Measurements from ENCODE around the gene ACTL7B. TPM values are rescaled to one million over a fixed set of nuclear protein-coding genes. Genes with fewer than 3 reads are reported as not detected.
"Not testable (repeated sequence)": the region's sequence is repeated elsewhere in the genome, so short reads cannot be mapped to it uniquely, and the experiment has no call there.

Gene ACTL7B, protein sequence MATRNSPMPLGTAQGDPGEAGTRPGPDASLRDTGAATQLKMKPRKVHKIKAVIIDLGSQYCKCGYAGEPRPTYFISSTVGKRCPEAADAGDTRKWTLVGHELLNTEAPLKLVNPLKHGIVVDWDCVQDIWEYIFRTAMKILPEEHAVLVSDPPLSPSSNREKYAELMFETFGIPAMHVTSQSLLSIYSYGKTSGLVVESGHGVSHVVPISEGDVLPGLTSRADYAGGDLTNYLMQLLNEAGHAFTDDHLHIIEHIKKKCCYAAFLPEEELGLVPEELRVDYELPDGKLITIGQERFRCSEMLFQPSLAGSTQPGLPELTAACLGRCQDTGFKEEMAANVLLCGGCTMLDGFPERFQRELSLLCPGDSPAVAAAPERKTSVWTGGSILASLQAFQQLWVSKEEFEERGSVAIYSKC
- total RNA-seq (ENCODE audit: low replicate concordance): not detected in 2 replicates

DNA sequence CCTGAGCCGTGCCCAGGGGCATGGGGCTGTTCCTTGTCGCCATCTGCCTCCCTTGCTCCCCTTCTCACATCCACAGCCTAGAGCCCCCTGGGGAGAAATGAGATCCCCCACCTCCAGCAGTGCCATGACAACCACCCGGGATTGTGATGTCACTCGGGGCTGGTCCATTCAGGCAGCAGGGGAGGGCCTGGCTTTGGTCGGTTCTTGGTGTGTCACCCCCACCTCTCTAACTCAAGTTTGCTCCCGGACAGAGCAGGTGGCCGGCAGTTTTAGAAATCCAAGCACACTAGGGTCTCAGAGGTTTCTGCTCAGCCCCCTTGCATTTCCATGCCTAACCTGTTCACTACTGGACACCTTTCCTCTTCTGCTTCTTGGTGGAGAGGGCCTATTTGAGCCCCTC, at the start of gene ACTL7B:
Gene ACTL7B (minus strand): TSS at position 99 of the 400 bp plus-strand sequence. CDS start 56 bp downstream, at position 43.
- H3K4me3 ChIP-seq (ENCODE audit: low read depth, low read length): no peak within 1 kb of the TSS
- TF ChIP-seq, protein P1, sequence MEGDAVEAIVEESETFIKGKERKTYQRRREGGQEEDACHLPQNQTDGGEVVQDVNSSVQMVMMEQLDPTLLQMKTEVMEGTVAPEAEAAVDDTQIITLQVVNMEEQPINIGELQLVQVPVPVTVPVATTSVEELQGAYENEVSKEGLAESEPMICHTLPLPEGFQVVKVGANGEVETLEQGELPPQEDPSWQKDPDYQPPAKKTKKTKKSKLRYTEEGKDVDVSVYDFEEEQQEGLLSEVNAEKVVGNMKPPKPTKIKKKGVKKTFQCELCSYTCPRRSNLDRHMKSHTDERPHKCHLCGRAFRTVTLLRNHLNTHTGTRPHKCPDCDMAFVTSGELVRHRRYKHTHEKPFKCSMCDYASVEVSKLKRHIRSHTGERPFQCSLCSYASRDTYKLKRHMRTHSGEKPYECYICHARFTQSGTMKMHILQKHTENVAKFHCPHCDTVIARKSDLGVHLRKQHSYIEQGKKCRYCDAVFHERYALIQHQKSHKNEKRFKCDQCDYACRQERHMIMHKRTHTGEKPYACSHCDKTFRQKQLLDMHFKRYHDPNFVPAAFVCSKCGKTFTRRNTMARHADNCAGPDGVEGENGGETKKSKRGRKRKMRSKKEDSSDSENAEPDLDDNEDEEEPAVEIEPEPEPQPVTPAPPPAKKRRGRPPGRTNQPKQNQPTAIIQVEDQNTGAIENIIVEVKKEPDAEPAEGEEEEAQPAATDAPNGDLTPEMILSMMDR (IDR thresholded peaks at IDR 0.05; ENCODE audit: insufficient read depth, low read length): no peak
- DNase-seq (ENCODE audit: low read depth): no peak

DNA sequence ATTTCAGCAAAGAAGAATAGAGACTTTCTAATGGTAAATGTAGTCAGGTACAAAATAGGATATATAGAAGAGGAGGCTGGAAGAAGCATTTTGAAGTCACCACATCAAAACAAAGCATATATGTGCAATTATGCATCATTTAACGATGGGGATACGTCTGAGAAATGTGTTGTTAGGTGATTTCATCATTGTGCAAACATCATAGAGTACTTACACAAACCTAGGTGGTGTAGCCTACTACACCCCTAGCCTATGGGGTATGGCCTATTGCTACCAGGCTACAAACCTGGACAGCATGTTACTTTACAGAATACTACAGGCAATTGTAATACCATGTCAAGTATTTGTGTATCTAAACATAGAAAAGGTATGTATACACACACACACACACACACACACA, 49.7 kb upstream of the ACTL7B start:
- H3K4me3 ChIP-seq (ENCODE audit: low read depth, low read length): no peak overlapping the region
- TF ChIP-seq, protein P1 (IDR thresholded peaks at IDR 0.05; ENCODE audit: insufficient read depth, low read length): no peak
- no peak for DNase-seq (ENCODE audit: low read depth)

DNA sequence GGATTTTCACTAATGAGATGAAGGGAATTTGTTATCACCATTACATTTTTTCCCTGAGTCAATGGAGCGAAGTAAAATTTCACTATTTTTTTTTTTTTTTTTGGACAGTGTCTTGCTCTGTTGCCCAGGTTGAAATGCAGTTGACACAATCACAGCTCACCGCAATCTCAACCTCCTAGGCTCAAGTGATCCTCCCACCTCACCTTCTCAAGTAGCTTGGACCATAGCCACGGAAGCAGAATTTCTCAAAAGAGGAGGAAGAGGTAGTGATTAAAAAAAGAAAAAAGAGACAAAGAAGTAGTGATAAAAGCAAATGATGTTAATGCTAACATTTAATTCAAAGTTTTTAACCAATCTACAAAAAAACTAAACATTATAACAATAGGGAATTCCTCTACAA, 48.4 kb upstream of the ACTL7B start:
- no peak overlapping the region for H3K4me3 ChIP-seq (ENCODE audit: low read depth, low read length)
- TF ChIP-seq, protein P1 (IDR thresholded peaks at IDR 0.05; ENCODE audit: insufficient read depth, low read length): no peak
- DNase-seq (ENCODE audit: low read depth): no peak

DNA sequence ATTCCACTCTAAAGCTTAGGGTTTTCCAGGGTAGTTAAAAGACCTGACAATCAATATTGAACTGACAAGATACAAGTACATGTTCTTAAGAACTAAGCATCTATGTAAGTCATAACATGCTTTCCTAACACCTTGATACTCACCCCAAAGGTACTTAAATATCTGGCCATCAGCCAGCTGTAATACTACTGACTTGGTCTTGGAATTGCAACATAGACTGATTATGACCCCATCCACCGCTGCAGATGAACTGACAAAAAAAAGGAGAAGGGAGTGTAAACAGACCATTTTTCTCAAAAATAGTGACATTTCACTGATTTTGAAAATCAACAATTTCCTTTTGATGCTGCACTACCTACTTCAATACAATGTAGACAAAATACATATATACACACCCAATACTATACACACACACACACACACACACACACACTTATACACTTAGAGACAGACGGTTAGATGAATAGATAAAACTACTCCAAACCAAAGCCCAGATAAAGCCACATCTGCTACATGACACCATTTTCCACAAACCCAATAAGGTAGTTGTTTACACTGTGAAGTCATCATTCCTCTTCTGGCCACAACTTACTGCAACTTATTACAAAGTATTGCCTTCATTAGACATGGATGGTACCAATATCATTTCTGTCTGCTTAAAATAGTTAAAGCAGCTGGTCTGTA, 47.8 kb upstream of the ACTL7B start:
- TF ChIP-seq, protein P1 (IDR thresholded peaks at IDR 0.05; ENCODE audit: insufficient read depth, low read length): no peak
- H3K4me3 ChIP-seq (ENCODE audit: low read depth, low read length): no peak overlapping the region
- DNase-seq (ENCODE audit: low read depth): no peak

DNA sequence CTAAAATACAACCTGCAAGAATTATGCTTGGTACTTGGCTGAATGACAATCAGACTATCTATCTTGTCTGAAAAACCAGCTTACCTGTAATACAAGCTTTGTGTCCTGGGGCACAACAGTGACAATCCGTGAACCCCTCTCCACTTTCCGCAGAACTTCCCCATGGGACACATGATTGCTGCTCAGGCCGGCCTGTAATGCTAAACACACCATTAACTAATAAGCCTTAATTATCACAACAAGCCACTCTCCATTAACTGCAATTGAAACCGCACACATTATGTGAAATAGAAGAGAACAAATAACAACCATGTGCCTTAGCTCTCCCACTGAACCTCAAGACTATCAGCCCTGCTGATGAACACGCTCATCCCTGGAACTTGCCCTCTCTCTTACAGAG, 44.4 kb upstream of the ACTL7B start:
- TF ChIP-seq, protein P1 (IDR thresholded peaks at IDR 0.05; ENCODE audit: insufficient read depth, low read length): no peak
- H3K4me3 ChIP-seq (ENCODE audit: low read depth, low read length): no peak overlapping the region
- no peak for DNase-seq (ENCODE audit: low read depth)

DNA sequence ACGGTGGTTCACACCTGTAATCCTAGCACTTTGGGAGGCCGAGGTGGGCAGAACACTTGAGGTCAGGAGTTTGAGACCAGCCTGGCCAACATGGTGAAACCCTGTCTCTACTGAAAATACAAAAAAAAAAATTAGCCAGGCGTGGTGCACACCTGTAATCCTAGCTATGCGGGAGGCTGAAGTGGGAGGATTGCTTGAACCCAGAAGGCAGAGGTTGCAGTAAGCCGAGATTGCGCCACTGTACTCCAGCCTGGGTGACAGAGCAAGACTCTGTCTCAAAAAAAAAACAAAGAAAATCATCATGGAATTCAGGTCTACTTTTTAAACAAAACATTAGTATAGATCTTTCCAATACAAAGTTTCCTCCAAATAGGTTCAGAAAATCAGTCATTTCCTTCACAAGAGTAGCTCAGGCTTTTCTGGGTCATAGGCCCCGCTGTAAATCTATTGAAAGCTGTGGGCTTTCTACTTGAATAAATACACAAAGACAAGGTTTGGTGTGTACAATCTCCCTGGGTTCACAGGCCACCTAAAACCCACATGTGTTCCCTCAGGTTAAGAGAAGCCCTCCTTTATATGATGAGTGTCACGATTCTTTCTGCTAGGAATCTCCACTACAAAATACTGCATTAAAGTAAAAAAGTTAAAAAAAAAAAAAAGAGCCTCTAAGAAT, 43.4 kb upstream of the ACTL7B start:
- H3K4me3 ChIP-seq (ENCODE audit: low read depth, low read length); DNase-seq (ENCODE audit: low read depth): not testable (repeated sequence)
